ENCODE data around the gene MCRS1. TPM values are rescaled to one million over a fixed set of nuclear protein-coding genes. Genes with fewer than 3 reads are reported as not detected.

MCRS1 gene
- total RNA-seq, 4 donors from 2014 or later: 68.0 to 107 (median 85.6) TPM

DNA sequence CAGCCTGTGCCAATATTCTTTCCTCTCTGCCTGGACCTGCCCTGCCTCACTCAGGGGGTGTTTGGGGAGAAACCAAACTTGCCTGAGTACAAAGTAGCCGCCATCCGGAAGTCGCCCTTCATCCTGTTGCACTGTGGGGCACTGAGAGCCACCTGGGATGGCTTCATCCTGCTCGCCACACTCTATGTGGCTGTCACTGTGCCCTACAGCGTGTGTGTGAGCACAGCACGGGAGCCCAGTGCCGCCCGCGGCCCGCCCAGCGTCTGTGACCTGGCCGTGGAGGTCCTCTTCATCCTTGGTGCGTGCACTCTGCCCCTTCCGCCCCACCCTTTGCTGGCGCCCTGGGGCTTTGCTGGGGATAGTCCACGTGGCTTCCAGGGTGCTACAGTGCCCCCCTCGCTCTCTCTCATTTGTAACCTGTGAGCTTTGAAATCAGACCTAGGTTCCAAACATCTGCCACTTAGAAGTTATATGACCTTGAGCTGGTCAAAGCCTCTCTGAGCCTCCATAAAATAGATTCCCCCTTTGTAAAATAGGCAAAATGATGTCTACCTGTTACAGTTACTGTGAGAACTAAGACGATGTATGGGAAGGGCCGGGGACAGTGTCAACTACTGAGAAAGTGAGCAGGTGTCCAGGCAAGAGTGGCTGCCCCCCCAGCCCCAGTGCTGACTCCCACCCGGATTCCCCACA is 24.6 kb downstream of the MCRS1 start:
- no peaks in the 10 kb centered on the region for H3K36me3 ChIP-seq
- H3K27me3 ChIP-seq: peaks cover 2 to 15% of the 10 kb centered on the region in 2 donors
- TF ChIP-seq, protein P1, sequence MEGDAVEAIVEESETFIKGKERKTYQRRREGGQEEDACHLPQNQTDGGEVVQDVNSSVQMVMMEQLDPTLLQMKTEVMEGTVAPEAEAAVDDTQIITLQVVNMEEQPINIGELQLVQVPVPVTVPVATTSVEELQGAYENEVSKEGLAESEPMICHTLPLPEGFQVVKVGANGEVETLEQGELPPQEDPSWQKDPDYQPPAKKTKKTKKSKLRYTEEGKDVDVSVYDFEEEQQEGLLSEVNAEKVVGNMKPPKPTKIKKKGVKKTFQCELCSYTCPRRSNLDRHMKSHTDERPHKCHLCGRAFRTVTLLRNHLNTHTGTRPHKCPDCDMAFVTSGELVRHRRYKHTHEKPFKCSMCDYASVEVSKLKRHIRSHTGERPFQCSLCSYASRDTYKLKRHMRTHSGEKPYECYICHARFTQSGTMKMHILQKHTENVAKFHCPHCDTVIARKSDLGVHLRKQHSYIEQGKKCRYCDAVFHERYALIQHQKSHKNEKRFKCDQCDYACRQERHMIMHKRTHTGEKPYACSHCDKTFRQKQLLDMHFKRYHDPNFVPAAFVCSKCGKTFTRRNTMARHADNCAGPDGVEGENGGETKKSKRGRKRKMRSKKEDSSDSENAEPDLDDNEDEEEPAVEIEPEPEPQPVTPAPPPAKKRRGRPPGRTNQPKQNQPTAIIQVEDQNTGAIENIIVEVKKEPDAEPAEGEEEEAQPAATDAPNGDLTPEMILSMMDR (IDR thresholded peaks at IDR 0.05): no peak
- TF ChIP-seq POLR2A (IDR thresholded peaks at IDR 0.05): no peak
- H3K4me1 ChIP-seq: peaks cover 0 to 12% (median 5%) of the 10 kb centered on the region in 4 donors
- no peak overlapping the region for H3K4me3 ChIP-seq
- H3K9me3 ChIP-seq: no peaks in the 10 kb centered on the region
- no peak overlapping the region for H3K27ac ChIP-seq
- DNase-seq: peak in 1 of 3 donors; percentile 49

GRCh38 chr12:49542592-49543160 is 25.3 kb downstream of the MCRS1 start:
- Histone ChIP-seq H3K9me3 (no peaks in the 10 kb centered on the region), H3K4me3 (no peak overlapping the region), H3K4me1 (peaks cover 3 to 19% (median 8%) of the 10 kb centered on the region in 4 donors), H3K27me3 (peaks cover 2 to 21% of the 10 kb centered on the region in 2 donors), H3K36me3 (no peaks in the 10 kb centered on the region), H3K27ac (no peak overlapping the region)
- DNase-seq: no peak
- TF ChIP-seq POLR2A (IDR thresholded peaks at IDR 0.05): no peak
- TF ChIP-seq, protein P1 (IDR thresholded peaks at IDR 0.05): no peak

DNA sequence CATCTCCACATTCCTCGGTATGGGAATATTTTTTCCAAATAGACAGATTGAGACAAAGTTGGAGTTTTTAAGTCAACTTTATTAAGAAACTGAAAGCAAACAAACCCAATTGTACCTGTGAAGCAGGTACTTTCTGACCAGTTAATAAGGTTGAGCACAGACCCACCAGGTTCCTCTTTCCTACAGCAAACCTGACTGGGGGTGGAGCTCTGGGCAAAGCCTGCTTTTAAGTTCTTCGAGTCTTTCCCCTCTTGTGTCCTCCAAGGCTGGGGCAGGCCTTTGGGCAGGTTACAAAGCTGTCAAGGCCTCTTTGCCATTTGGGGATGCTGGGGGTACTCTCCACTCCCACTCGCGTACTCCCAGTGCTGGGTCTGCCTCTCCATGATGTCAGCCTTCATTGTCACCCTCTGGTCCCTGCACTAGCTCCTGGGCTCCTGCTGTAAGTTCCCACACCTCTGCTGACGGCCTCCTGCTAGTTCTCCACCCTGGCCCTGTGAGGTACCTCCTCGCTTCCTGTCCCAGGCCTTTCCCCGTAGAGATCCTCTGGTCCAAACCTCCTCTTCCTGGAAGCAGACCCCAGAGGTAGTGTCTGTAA is 25.9 kb downstream of the MCRS1 start:
- Histone ChIP-seq H3K9me3 (no peaks in the 10 kb centered on the region), H3K27ac (no peak overlapping the region), H3K4me1 (peaks cover 3 to 25% (median 11%) of the 10 kb centered on the region in 4 donors), H3K27me3 (peaks cover 2 to 25% of the 10 kb centered on the region in 2 donors), H3K36me3 (no peaks in the 10 kb centered on the region), H3K4me3 (no peak overlapping the region)
- no peak for DNase-seq
- TF ChIP-seq, protein P1 (IDR thresholded peaks at IDR 0.05): no peak
- TF ChIP-seq POLR2A (IDR thresholded peaks at IDR 0.05): no peak

DNA sequence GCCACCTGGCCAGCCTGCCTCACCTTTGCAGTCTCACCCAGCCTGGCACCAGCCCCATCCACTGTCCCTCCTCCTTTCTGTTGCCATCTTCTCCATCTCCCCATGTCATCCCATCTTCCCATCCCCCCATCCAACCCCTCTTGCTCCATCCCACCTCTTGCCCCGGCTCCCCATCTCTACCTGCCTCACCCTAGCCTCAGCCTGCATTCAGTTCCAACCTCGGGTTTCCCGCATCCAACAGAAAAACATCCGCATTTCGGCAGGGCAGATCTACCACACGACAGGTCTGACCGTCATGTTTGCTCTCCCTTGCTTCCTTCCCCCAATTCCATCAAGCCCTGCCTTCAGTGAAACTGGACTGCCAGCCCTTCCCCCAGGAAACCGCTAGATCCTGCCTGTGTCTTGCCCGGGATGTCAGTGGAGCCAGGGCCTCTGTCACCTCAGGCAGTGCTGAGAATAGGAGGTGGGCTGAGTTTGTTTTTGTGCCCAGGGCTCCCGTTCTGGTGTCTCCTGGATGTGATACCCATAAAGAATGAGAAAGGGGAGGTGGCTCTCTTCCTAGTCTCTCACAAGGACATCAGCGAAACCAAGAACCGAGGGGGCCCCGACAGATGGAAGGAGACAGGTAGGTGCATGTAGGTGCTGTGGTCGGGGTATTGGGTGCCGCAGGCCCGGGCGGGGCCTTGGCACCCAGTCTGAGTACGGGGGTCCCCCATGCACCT is 26.6 kb downstream of the MCRS1 start:
- H3K9me3 ChIP-seq: no peaks in the 10 kb centered on the region
- peaks cover 3 to 28% (median 11%) of the 10 kb centered on the region in 4 donors for H3K4me1 ChIP-seq
- no peaks in the 10 kb centered on the region for H3K36me3 ChIP-seq
- no peak overlapping the region for H3K27ac ChIP-seq
- peaks cover 2 to 25% of the 10 kb centered on the region in 2 donors for H3K27me3 ChIP-seq
- DNase-seq: no peak
- TF ChIP-seq, protein P1 (IDR thresholded peaks at IDR 0.05): no peak
- no peak for TF ChIP-seq POLR2A (IDR thresholded peaks at IDR 0.05)
- H3K4me3 ChIP-seq: no peak overlapping the region

GRCh38 chr12:49540229-49541139 is 27.5 kb downstream of the MCRS1 start:
- Histone ChIP-seq H3K27me3 (peaks cover 2 to 25% of the 10 kb centered on the region in 2 donors), H3K4me1 (peaks cover 3 to 28% (median 11%) of the 10 kb centered on the region in 4 donors), H3K27ac (no peak overlapping the region), H3K36me3 (no peaks in the 10 kb centered on the region), H3K9me3 (no peaks in the 10 kb centered on the region), H3K4me3 (no peak overlapping the region)
- TF ChIP-seq POLR2A (IDR thresholded peaks at IDR 0.05): no peak
- TF ChIP-seq, protein P1 (IDR thresholded peaks at IDR 0.05): no peak
- DNase-seq: peak in 1 of 3 donors; percentile 50
